ENCODE results near the gene OR4D2. TPM values are rescaled to one million over a fixed set of nuclear protein-coding genes. Genes with fewer than 3 reads are reported as not detected.

OR4D2 gene
- total and polyA plus RNA-seq, 2 of the 13 experiments (the other 11 are each of a cell fraction or from before 2014, with no cell fraction given), result not detected

GRCh38 chr17:58153046-58153445 is 13.7 kb upstream of the OR4D2 start:
- Histone ChIP-seq H3K9me3 (ENCODE audit: low read length) (no peaks in the 10 kb centered on the region), H3K4me2 (ENCODE audit: low read depth, low read length) (no peak overlapping the region), H2AFZ (ENCODE audit: low read length) (no peak overlapping the region), H3K79me2 (ENCODE audit: insufficient read depth, low read length) (no peaks in the 10 kb centered on the region), H3K36me3 (replicated peaks in 1 of 2; ENCODE audit: control insufficient read depth in 1 of 2, insufficient read depth in 2 of 2, low read length in 2 of 2) (no peaks in the 10 kb centered on the region), H3K4me1 (ENCODE audit: insufficient read depth, low read length) (peaks cover 11% of the 10 kb centered on the region; the same call in 1 of the 2 replicates), H3K4me3 (replicated peaks in 1 of 3; ENCODE audit: insufficient read depth in 1 of 3, low read depth in 2 of 3, low read length in 3 of 3) (no peak overlapping the region), H3K9ac (ENCODE audit: insufficient read depth, low read depth, low read length) (no peak overlapping the region), H3K27me3 (ENCODE audit: control insufficient read depth in 1 of 2, insufficient read depth in 2 of 2, low read length in 2 of 2) (peaks cover 13 to 73% of the 10 kb centered on the region in 2 experiments), H4K20me1 (ENCODE audit: insufficient read depth, low read length) (no peaks in the 10 kb centered on the region), H3K27ac (ENCODE audit: extremely low read length, insufficient read depth, low read length) (no peak overlapping the region)
- 0% methylated on average over 2 of the region's 2 CpGs for WGBS (ENCODE audit: low lambda C conversion rate)
- intact Hi-C loops (cut with micrococcal nuclease; ENCODE audit: unreplicated experiment) (no loop called here), in situ Hi-C loops (cut with HindIII; ENCODE audit: extremely low pct_ligation_motif_present, low pct_unique_long_range_greater_than_20kb) (no loop called here)
- no TSS peak for BruUV-seq (replicated peaks)
- ChIA-PET CTCF (ENCODE audit: low intra/inter-chr PET ratio, low total read pairs) (no interaction called here), POLR2A (no interaction called here)
- DNase-seq (ENCODE audit: low spot score) (no peak), FAIRE-seq (no peak), ATAC-seq (no peak)
- no peak for TF ChIP-seq ZBTB26 (CRISPR knock-in tag; IDR thresholded peaks at IDR 0.05; ENCODE audit: borderline replicate concordance)
- TF ChIP-seq ZNF614 (CRISPR knock-in tag; IDR thresholded peaks at IDR 0.05; ENCODE audit: borderline replicate concordance), result no peak
- no peak for TF ChIP-seq MED1 (CRISPR knock-in tag; IDR thresholded peaks at IDR 0.05)
- no peak for TF ChIP-seq ZNF788 (CRISPR knock-in tag; IDR thresholded peaks at IDR 0.05; ENCODE audit: borderline replicate concordance)
- TF ChIP-seq CREBL2 (CRISPR knock-in tag; IDR thresholded peaks at IDR 0.05; ENCODE audit: borderline replicate concordance), result no peak
- TF ChIP-seq REPIN1 (CRISPR knock-in tag; IDR thresholded peaks at IDR 0.05; ENCODE audit: borderline replicate concordance, low read depth), result no peak
- TF ChIP-seq DR1 (CRISPR knock-in tag; IDR thresholded peaks at IDR 0.05), result no peak
- no peak for TF ChIP-seq HOXA7 (CRISPR knock-in tag; IDR thresholded peaks at IDR 0.05)
- no peak for TF ChIP-seq KLF11 (CRISPR knock-in tag; IDR thresholded peaks at IDR 0.05)
- no peak for TF ChIP-seq ZNF34 (CRISPR knock-in tag; IDR thresholded peaks at IDR 0.05; ENCODE audit: borderline replicate concordance)
- no peak for TF ChIP-seq FLYWCH1 (CRISPR knock-in tag; IDR thresholded peaks at IDR 0.05)
- no peak for TF ChIP-seq RORA (CRISPR knock-in tag; IDR thresholded peaks at IDR 0.05)
- TF ChIP-seq SATB2 (CRISPR knock-in tag; IDR thresholded peaks at IDR 0.05), result no peak
- no peak for TF ChIP-seq ZNF281 (CRISPR knock-in tag; IDR thresholded peaks at IDR 0.05; ENCODE audit: borderline replicate concordance)
- no peak for TF ChIP-seq ZFP62 (CRISPR knock-in tag; IDR thresholded peaks at IDR 0.05)
- TF ChIP-seq ARID5B (CRISPR knock-in tag; IDR thresholded peaks at IDR 0.05), result no peak

All from HepG2 (cell line).